Keratinocyte (primary cell): ENCODE measurements around the gene PUDP.

Experiments used
- EZH2 ChIP-seq: IDR thresholded peaks from one replicate; pipeline ENCODE4 v1.6.1; 2012; ENCODE audit warnings: inconsistent platforms, mild to moderate bottlenecking, low read length, moderate library complexity
- TF ChIP-seq, protein P1 (sequence below), 3 experiments: IDR thresholded peaks in 1 of 3; conservative IDR thresholded peaks in 1 of 3; optimal IDR thresholded peaks in 1 of 3; 2 replicates in 2 of 3; 3 replicates in 1 of 3; pipeline versions ENCODE3 to v1.5.1; 2011; ENCODE audit warnings: low read length in 3 of 3, mild to moderate bottlenecking in 3 of 3, moderate library complexity in 2 of 3, control low read depth in 1 of 3, inconsistent platforms in 1 of 3; ENCODE audit not compliant: insufficient read depth in 2 of 3; ENCODE audit errors: extremely low read depth in 1 of 3

DNA sequence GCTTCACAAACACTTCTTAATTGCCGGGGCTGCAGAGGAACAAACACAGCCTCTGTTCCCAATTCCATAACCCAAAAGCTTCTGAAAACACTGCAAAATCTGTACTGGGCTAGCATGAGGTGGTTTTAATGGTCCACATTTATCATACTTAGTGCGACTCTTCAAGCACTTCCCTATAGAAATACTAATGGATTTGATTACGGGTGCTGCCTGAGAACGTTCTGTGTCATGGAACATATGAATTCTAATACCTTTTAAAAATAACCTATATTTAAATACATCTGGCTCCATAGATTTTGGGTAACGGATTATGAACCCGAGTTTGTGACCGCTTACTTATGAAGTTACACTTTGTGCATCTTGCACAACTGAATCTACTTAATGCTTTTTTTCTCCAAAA, 35.9 kb downstream of the PUDP start:
- TF ChIP-seq, protein P1, sequence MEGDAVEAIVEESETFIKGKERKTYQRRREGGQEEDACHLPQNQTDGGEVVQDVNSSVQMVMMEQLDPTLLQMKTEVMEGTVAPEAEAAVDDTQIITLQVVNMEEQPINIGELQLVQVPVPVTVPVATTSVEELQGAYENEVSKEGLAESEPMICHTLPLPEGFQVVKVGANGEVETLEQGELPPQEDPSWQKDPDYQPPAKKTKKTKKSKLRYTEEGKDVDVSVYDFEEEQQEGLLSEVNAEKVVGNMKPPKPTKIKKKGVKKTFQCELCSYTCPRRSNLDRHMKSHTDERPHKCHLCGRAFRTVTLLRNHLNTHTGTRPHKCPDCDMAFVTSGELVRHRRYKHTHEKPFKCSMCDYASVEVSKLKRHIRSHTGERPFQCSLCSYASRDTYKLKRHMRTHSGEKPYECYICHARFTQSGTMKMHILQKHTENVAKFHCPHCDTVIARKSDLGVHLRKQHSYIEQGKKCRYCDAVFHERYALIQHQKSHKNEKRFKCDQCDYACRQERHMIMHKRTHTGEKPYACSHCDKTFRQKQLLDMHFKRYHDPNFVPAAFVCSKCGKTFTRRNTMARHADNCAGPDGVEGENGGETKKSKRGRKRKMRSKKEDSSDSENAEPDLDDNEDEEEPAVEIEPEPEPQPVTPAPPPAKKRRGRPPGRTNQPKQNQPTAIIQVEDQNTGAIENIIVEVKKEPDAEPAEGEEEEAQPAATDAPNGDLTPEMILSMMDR (optimal IDR thresholded peaks at IDR 0.05 in 1 of 3, IDR thresholded peaks at IDR 0.05 in 1 of 3, conservative IDR thresholded peaks at IDR 0.05 in 1 of 3; ENCODE audit: extremely low read depth in 1 of 3, insufficient read depth in 2 of 3, low read length in 3 of 3): no peak
- TF ChIP-seq EZH2: no peak
